Sciatic nerve (tissue), 2 donors: ENCODE results near the gene AHCYL2. TPM values are rescaled to one million over a fixed set of nuclear protein-coding genes. Genes with fewer than 3 reads are reported as not detected.
"Not testable (repeated sequence)": the region's sequence is repeated elsewhere in the genome, so short reads cannot be mapped to it uniquely, and the experiment has no call there.

Experiments used
- ATAC-seq: fragments of 200-7000 bp; cut with Tn5 transposase; one replicate; pipeline ENCODE4 v1.9.1; 2020; ENCODE audit warnings: mild to moderate bottlenecking, moderate library complexity
- DNase-seq: peaks from one replicate; pipeline ENCODE4 v3.0.0-alpha.2; 2020; ENCODE audit warnings: low spot score
- intact Hi-C: fragments of 100-400 bp; cut with DNase I; formaldehyde crosslinking; loops from one replicate; pipeline ENCODE4 v1.14.2; 2022
- total RNA-seq: library from RNA; stranded (reverse); fragmentation: NEBNext Ultra II Directional; extraction: Animal tissue kit (Norgen Biotek cat#: 25700); gene quantifications from one replicate; pipeline ENCODE4 v1.2.1, GENCODE V29; 2021
- donor health status: DM: no; HTN: no; CAD: no.
- donor health status: DM: no; HTN: no; CAD: no.

Gene AHCYL2
- total RNA-seq, 1 donor from 2014 or later = 46.1 TPM

DNA sequence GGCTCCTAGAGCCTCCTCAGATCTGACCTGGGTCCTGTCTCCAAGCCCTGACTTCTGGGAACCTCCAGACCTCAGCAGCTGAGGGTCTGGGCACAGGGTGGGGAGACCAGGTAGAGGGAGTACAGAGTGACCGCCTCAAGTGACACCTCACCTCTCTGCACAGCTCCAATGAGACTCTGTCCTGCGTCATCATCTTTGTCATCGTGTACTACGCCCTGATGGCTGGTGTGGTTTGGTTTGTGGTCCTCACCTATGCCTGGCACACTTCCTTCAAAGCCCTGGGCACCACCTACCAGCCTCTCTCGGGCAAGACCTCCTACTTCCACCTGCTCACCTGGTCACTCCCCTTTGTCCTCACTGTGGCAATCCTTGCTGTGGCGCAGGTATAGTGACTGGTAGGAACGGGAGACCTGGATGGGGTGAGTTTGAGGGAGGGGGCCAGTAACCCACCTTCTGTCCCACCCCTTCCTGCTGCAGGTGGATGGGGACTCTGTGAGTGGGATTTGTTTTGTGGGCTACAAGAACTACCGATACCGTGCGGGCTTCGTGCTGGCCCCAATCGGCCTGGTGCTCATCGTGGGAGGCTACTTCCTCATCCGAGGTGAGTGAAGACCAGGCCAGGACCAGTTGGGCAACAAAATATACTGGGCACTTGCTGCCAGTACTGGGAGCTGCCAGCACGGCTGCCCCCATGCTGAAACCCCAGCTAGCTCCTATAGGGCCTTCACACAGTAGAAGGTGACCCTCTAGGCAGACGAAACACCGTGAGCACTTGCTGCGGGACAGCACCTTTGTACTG lies 18.6 kb upstream of the AHCYL2 start:
- no peak for DNase-seq
- no peak for ATAC-seq
- intact Hi-C loops = no loop called here

DNA sequence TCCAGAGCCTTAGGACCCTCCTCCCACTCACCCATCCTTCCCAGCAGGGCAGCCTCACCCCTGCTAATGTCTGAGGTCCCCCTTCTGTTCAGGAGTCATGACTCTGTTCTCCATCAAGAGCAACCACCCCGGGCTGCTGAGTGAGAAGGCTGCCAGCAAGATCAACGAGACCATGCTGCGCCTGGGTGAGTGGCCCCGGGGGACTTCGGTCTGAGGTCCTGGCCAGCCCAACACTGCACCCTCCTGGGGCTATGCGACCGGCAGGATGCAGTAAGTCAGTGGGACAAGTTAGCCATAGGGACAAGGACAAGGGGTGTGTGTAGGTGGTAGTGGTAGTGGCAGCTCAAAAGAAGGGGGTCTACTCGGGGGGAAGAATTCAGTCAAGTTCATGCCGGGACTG lies 16.2 kb upstream of the AHCYL2 start:
- intact Hi-C loops = loop anchor here (2.0 kb wide), 1 partner anchor 40 kb away; no protein-coding TSS in a partner anchor
- DNase-seq (no peak), ATAC-seq (no peak)

DNA sequence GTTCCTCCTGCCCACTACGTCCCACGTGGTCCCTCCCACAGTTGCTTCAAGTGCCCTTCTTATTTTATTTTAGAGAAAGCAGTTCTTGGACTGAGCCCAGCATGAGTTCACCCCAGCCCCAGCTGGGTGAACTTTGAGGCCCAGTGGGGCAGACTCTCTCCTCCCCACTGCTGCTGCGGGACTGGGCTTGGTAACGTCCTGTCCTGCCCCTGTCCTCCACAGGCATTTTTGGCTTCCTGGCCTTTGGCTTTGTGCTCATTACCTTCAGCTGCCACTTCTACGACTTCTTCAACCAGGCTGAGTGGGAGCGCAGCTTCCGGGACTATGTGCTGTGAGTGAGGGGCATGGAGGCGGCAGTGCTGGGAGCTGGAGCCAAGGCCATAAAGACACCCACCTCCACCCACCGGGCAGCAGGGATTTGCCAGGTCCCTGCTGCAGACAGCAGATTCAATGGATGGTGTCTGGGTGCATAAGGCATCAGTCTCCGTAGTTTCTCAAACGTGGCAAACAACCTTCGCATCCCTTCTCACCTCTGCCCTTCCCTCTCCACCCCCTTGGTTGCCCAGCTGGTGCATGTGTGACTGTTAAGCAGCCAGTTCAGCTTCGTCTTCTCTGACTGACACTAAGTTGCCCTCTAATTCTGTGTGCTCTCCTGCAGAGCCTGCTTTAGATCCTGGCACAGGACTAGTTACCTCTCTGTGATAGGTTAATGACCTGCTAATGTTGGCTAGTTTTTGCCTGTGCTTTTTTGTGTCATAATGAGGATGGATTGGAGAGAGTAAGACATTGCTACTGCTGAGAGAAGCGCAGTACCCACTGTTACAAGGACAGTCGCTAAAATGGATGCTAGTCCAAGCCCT lies 15.5 kb upstream of the AHCYL2 start:
- intact Hi-C loops = loop anchor here (2.0 kb wide), 1 partner anchor 40 kb away; no protein-coding TSS in a partner anchor
- ATAC-seq = peak; percentile 21

DNA sequence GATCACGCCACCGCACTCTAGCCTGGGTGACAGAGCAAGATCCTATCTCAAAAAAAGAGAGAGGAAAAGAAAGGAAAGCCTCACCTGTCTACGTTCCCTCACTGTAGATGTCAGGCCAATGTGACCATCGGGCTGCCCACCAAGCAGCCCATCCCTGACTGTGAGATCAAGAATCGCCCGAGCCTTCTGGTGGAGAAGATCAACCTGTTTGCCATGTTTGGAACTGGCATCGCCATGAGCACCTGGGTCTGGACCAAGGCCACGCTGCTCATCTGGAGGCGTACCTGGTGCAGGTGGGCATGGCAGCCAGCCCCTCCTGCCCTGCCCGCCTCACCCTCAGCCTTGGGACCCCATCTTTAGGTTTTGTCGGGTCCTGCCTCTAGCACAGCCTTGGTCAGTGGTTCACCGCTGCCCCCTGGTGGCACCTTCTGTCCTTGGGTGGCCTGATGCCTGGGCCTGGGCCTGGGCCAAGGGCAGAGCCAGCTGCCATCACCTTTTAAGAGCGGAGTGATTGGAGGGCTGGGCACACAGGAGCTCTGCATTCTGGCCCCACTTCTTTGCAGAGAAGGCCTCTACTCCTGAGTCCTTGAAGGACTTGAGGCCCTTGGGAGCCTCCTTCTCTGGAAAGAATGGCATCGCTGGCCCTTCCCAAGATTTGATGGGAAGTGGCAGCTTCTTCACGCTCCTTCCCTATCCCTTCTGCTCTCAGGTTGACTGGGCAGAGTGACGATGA lies 14.4 kb upstream of the AHCYL2 start:
- intact Hi-C loops = loop anchor here (10.0 kb wide), 1 partner anchor 254 kb away; no protein-coding TSS in a partner anchor
- ATAC-seq = peak; percentile 85
- peak; percentile 91 for DNase-seq

More for the DNA sequence above, 15.5 kb upstream of the AHCYL2 start:
- DNase-seq = no peak

DNA sequence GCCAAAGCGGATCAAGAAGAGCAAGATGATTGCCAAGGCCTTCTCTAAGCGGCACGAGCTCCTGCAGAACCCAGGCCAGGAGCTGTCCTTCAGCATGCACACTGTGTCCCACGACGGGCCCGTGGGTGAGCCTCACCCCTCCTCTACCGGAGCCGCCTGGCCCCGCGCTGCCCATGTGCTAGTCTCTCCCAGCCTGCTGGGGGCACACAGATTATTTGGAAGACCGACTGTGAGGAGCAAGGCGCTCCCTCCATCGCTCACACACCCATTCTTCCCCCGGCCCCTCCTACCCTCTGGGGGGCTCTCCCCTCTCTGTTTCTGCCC lies 13.9 kb upstream of the AHCYL2 start:
- DNase-seq = no peak
- ATAC-seq = peak; percentile 6
- intact Hi-C loops = loop anchor here (10.0 kb wide), 1 partner anchor 254 kb away; no protein-coding TSS in a partner anchor

DNA sequence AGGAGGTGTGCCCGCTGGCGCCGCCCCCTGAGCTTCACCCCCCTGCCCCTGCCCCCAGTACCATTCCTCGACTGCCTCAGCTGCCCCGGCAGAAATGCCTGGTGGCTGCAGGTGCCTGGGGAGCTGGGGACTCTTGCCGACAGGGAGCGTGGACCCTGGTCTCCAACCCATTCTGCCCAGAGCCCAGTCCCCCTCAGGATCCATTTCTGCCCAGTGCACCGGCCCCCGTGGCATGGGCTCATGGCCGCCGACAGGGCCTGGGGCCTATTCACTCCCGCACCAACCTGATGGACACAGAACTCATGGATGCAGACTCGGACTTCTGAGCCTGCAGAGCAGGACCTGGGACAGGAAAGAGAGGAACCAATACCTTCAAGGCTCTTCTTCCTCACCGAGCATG lies 12.7 kb upstream of the AHCYL2 start:
- ATAC-seq = no peak
- no peak for DNase-seq
- intact Hi-C loops = loop anchor here (10.0 kb wide), 1 partner anchor 253 kb away; no protein-coding TSS in a partner anchor

DNA sequence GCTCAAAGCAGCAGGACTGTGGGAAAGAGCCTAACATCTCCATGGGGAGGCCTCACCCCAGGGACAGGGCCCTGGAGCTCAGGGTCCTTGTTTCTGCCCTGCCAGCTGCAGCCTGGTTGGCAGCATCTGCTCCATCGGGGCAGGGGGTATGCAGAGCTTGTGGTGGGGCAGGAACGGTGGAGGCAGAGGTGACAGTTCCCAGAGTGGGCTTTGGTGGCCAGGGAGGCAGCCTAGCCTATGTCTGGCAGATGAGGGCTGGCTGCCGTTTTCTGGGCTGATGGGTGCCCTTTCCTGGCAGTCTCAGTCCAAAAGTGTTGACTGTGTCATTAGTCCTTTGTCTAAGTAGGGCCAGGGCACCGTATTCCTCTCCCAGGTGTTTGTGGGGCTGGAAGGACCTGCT lies 12.2 kb upstream of the AHCYL2 start:
- DNase-seq (no peak), ATAC-seq (no peak)
- intact Hi-C loops = loop anchor here (10.0 kb wide), 1 partner anchor 252 kb away; no protein-coding TSS in a partner anchor

DNA sequence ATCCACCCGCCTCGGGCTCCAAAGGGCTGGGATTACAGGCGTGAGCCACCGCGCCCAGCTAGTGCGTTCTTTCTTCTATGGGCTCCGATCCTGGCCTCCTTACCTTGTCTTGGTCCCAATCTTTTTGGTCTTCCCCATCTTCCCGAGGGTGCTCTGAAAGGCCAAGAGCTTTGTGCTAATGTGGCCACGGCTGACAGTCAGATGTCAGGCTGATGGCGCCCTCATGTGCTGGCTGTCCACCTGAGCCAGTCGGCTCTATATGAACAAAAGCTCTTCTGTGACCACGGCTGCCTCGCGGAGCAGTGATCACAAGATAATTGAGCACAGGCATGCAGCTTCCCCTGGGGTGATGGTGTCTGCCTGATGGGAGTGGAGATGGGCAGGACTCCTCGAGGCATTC lies 11.0 kb upstream of the AHCYL2 start:
- peak; percentile 54 for ATAC-seq
- no peak for DNase-seq
- intact Hi-C loops = loop anchor here (10.0 kb wide), 1 partner anchor 251 kb away; no protein-coding TSS in a partner anchor

DNA sequence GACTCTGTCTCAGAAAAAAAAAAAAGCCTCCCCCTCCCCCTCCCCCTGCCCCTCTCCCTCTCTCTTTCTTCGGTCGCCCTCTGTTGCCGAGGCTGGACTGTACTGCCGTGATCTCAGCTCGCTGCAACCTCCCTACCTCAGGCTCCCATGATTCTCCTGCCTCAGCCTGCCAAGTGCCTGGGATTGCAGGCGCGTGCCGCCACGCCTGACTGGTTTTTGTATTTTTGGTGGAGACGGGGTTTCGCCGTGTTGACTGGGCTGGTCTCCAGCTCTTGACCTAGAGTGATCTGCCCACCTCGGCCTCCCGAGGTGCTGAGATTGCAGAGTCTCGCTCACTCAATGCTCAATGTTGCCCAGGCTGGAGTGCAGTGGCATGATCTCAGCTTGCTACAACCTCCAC lies 9.1 kb upstream of the AHCYL2 start:
- intact Hi-C loops = loop anchor here (10.0 kb wide), 1 partner anchor 249 kb away; no protein-coding TSS in a partner anchor
- not testable (repeated sequence) for ATAC-seq, DNase-seq

DNA sequence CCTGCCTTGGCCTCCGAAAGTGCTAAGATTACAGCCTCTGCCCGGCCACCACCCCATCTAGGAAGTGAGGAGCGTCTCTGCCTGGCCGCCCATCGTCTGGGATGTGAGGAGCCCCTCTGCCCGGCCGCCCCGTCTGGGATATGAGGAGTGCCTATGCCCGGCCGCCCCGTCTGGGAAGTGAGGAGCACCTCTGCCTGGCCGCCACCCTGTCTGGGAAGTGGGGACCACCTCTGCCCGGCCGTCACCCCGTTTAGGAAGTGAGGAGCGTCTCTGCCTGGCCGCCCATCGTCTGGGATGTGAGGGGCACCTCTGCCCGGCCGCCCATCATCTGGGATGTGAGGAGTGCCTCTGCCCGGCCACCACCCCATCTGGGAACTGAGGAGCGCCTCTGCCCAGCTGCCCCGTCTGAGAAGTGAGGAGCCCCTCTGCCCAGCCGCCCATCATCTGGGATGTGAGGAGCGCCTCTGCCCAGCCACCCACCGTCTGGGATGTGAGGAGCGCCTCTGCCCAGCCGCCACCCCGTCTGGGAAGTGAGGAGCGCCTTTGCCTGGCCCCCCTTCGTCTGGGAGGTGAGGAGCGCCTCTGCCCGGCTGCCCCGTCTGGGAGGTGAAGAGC lies 8.6 kb upstream of the AHCYL2 start:
- DNase-seq, ATAC-seq: not testable (repeated sequence)
- intact Hi-C loops = loop anchor here (10.0 kb wide), 1 partner anchor 249 kb away; no protein-coding TSS in a partner anchor

DNA sequence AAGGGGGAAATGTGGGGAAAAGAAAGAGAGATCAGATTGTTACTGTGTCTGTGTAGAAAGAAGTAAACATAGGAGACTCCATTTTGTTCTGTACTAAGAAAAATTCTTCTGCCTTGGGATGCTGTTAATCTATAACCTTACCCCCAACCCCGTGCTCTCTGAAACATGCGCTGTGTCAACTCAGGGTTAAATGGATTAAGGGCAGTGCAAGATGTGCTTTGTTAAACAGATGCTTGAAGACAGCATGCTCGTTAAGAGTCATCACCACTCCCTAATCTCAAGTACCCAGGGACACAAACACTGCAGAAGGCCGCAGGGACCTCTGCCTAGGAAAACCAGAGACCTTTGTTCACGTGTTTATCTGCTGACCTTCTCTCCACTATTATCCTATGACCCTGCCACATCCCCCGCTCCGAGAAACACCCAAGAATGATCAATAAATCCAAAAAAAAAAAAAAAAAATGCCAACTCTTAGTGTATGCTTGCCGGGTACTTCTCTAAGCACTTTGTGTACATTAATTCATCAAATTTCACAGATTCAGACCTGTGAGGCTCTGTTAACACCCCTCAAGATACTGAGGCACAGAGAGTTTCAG lies 7.9 kb upstream of the AHCYL2 start:
- ATAC-seq = not testable (repeated sequence)
- intact Hi-C loops = loop anchor here (10.0 kb wide), 1 partner anchor 248 kb away; no protein-coding TSS in a partner anchor

DNA sequence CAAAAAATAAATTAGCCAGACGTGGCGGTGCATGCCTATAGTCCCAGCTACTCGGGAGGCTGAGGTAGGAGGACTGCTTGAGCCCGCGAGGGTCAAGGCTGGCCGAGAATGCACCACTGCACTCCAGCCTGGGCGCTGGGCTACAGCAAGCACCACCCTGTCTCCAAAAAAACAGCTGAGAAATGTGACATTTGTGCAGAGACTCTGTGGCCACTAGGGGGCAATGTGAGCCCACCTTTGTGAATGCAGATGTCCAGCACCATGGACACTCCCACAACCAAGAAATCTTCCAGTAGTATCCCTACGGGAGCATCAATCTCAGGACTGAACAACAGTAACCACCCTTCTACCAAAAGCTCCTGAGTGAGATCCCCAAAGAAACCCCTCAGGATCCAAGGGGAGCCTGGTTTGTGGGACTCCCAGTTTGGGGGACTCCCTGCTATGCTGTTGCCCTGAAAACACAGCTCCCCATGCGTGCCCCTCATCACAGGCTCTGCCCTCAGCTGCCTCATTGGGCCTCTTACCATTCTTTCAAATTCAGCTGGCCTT lies 6.2 kb upstream of the AHCYL2 start:
- ATAC-seq (peak; percentile 91), DNase-seq (peak; percentile 94)
- intact Hi-C loops = loop anchor here (10.0 kb wide), 1 partner anchor 246 kb away; no protein-coding TSS in a partner anchor

More for the DNA sequence above, 7.9 kb upstream of the AHCYL2 start:
- not testable (repeated sequence) for DNase-seq

DNA sequence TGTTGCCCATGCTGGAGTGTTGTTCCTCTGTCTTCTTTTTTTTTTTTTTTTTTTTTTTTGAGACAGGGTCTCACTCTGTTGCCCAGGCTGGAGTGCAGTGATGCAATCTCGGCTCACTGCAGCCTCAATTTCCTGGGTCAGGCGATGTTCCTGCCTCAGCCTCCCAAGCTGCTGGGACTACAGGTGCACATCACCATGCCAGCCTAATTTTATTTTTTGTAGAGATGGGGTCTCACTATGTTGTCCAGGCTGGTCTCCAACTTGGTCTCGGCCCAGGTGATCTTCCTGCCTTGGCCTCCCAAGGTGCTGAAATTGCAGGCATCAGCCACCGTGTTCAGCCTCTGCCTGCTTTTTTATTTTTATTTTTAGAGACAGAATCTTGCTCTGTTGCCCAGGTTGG lies 5.7 kb upstream of the AHCYL2 start:
- not testable (repeated sequence) for DNase-seq, ATAC-seq
- intact Hi-C loops = loop anchor here (10.0 kb wide), 1 partner anchor 246 kb away; no protein-coding TSS in a partner anchor

DNA sequence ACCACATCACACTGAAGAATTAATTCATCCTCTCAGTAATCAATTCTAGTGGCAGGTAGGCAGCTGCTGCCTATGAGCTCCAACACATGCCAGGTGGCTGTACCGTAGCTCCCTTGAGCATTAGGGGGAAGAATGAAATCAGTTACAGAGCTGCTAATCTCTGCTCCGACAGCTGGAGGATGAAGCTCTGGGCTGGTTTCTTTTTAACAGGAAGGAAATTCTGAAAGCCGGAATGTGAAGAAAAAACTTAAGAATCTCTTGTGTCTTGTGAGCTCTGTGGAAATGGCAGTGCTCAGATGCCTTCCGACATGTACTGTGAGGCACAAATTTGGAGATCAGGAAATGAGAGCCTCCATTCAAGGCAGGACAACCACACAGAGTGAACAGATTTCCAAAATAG lies 2.8 kb upstream of the AHCYL2 start:
- intact Hi-C loops = loop anchor here (10.0 kb wide), 1 partner anchor 73 kb away; no protein-coding TSS in a partner anchor
- ATAC-seq (no peak), DNase-seq (no peak)

DNA sequence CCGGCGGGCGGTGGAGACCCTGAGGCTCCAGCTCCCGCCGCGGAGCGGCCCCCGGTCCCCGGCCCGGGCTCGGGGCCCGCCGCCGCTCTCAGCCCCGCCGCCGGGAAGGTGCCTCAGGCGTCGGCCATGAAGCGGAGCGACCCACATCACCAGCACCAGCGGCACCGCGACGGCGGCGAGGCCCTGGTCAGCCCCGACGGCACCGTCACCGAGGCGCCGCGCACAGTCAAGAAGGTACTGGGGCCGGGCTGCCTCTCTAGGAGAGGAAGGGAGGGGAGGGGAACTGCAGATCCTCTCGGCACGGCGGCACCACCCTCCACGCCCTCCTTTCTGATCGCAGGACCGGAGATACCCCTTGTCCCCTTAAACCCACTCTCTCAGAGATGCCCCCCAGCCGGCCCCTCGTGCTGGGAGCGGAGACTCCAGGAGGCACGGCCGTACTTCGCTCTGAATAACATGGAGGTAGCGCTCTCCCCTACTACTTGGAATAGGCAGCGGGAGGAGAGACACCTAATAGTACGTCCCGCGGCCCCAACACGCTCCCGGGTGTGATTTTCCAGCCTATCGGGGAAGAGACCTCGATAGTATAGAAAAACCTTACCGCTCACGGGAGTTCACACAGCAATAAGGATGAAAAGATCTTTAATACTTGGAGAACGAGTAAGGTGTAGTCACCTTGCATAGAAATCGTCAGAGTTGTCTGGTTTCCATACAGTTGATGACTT lies 538 bp downstream of the AHCYL2 start:
- DNase-seq = peak; percentile 78
- intact Hi-C loops = loop anchor here (10.0 kb wide), 1 partner anchor 69 kb away; no protein-coding TSS in a partner anchor
- ATAC-seq = peak; percentile 12

DNA sequence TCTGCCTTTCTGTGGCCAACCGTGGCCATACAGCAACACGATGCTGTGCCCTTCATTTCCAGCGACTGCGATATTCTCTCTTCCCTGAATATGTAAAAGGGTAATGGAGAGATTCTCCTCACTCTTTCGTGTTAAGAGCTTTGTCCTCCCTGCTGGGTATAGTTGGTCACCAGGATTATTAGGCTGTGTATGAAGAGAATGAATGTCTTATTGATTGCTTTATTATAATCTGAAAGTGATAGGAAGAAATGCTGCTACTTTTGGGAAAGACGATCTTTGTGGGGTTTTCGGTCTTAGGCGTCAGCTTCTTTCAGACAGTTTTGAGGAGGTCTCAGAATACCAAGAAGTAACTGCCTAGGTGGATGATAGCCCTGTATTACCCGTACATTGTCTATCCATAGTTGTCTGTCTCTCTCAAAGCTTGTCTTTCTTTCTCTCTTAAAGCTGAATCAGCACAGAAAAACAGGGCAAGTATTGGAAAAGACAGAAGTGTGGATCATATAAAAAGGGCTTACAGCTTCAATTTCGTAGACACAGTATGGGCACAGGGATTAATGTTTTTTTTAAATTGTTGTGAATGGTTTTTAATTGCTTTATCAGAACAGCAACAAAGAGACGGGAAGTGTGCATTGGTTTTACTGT lies 1.2 kb downstream of the AHCYL2 start:
- ATAC-seq (no peak), DNase-seq (no peak)
- intact Hi-C loops = loop anchor here (10.0 kb wide), 1 partner anchor 69 kb away; no protein-coding TSS in a partner anchor
